ENCODE measurements around the gene GPC6.

DNA sequence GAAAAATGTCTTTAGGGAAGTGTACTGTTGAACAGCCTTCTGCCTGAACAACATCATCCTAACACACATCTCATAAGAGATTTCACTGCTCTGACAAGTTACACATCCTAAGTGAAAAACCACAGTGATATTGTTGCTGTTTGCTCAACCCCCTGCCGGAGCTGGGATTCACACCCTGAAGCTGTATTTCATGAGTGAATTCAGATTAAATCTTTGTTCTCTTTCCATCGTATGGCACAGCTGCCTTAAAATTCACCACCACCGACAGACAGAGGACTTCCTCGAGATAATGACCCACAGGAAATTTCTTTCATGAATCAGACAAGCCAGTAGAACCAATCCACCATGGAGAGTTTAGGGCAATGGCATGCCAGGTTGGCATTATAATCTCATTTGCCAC, 972.1 kb downstream of the GPC6 start:
- no peak for TF ChIP-seq EZH2 (IDR thresholded peaks at IDR 0.05; ENCODE audit: insufficient read depth, low read length)
- TF ChIP-seq, protein P1, sequence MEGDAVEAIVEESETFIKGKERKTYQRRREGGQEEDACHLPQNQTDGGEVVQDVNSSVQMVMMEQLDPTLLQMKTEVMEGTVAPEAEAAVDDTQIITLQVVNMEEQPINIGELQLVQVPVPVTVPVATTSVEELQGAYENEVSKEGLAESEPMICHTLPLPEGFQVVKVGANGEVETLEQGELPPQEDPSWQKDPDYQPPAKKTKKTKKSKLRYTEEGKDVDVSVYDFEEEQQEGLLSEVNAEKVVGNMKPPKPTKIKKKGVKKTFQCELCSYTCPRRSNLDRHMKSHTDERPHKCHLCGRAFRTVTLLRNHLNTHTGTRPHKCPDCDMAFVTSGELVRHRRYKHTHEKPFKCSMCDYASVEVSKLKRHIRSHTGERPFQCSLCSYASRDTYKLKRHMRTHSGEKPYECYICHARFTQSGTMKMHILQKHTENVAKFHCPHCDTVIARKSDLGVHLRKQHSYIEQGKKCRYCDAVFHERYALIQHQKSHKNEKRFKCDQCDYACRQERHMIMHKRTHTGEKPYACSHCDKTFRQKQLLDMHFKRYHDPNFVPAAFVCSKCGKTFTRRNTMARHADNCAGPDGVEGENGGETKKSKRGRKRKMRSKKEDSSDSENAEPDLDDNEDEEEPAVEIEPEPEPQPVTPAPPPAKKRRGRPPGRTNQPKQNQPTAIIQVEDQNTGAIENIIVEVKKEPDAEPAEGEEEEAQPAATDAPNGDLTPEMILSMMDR (IDR thresholded peaks at IDR 0.05; ENCODE audit: insufficient read depth, low read depth, low read length) = no peak

Data from astrocyte (in vitro differentiated cells and primary cell).